Cardiac fibroblast (primary cell): ENCODE data around the gene C5orf58.

Experiments used
- DNase-seq, 2 donors: peaks; one replicate each; pipeline versions ENCODE4 v3.0.0 to v3.0.0-alpha.2; 2010; ENCODE audit warnings: low read depth in 2 of 2
- H3K4me3 ChIP-seq, 2 donors: replicated peaks in 1 of 2; 1 replicate in 1 of 2; 2 replicates in 1 of 2; pipeline ENCODE4 v1.5.1; 2011; ENCODE audit warnings: low read depth in 2 of 2, low read length in 2 of 2, mild to moderate bottlenecking in 2 of 2, moderate library complexity in 1 of 2
- TF ChIP-seq, protein P1 (sequence below): IDR thresholded peaks from one replicate; pipeline ENCODE4 v1.5.1; 2011; ENCODE audit warnings: low read depth, mild to moderate bottlenecking, low read length, inconsistent platforms

C5orf58 gene

DNA sequence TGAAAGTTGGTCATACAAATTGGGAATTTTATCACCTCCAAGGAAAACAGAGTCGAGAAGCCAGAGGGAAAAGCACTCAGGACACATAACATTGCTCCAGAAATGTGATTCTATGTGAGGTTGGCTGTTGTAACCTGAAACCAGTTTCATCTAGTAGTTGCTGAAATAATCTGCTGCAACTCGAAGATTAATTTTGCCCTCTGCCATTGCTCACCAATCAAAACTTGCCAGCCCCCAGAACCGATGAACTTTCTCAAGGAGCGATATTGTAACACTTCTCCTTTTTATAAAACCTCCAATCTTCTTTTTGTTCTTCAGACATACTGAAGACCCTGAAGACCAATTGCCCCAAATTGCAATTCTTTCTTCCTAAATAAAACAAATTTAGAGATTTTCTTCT is 31.1 kb downstream of the C5orf58 start:
- no peak overlapping the region for H3K4me3 ChIP-seq
- DNase-seq: no peak
- TF ChIP-seq, protein P1, sequence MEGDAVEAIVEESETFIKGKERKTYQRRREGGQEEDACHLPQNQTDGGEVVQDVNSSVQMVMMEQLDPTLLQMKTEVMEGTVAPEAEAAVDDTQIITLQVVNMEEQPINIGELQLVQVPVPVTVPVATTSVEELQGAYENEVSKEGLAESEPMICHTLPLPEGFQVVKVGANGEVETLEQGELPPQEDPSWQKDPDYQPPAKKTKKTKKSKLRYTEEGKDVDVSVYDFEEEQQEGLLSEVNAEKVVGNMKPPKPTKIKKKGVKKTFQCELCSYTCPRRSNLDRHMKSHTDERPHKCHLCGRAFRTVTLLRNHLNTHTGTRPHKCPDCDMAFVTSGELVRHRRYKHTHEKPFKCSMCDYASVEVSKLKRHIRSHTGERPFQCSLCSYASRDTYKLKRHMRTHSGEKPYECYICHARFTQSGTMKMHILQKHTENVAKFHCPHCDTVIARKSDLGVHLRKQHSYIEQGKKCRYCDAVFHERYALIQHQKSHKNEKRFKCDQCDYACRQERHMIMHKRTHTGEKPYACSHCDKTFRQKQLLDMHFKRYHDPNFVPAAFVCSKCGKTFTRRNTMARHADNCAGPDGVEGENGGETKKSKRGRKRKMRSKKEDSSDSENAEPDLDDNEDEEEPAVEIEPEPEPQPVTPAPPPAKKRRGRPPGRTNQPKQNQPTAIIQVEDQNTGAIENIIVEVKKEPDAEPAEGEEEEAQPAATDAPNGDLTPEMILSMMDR: no peak

DNA sequence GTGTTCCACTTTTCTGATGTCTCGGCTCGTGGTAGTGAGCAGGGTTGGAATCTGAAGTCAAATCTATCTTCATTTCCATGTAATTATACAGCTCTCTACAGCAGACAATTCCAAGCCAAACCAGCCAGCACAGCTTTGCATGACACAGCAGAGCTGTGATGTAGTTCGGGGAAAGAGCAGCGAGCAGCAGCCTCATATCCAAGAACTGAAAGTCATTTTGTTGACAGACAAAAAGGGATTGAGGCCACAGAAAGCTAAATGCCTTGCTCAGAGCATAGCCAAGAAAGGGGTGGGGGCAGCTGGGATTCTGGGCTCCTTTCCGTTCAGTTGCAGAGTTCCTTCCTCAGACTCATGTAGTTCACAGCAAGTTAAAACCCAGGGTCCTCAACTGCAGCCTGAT is 32.7 kb downstream of the C5orf58 start:
- DNase-seq: peak in 1 of 2 donors; percentile 50
- TF ChIP-seq, protein P1: no peak
- no peak overlapping the region for H3K4me3 ChIP-seq

DNA sequence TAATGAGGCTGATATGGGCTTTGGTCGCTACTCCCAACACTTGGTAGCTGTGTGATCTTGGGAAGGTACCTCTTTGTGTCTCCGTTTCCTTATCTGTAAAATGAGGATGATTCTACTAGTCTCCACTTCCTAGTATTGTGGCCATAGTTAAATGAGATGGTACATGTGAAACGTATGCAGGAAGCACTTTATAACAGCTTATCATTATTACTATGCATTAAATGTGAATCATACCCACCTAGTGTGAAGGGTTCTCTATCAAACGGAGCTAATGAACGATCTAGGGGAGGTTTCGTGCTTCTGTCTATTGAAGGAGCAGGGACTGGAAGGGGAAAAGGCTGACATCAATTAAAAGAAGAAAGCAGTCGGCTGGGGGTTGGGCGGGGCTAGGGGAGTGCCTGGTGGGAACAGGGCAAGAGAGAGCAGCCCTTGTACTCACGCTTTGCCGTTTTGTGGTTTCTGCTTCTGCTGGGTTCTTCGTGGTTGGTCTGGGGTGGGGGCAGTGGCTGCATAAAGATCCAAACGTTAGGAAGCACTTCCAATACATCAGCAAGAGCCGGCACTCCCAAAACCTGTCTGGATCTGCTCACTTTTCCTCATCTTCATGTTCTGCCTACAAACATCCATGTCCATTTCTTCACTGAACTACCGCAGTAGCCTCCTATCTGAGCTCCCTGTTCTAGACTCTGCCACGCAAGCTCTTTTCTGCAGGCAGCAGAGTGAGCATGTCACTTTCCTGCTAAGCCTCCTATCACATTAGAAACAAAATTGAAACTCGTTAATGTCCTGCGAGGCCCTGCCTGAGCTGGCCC is 34.0 kb downstream of the C5orf58 start:
- TF ChIP-seq, protein P1: no peak
- no peak for DNase-seq
- no peak overlapping the region for H3K4me3 ChIP-seq

DNA sequence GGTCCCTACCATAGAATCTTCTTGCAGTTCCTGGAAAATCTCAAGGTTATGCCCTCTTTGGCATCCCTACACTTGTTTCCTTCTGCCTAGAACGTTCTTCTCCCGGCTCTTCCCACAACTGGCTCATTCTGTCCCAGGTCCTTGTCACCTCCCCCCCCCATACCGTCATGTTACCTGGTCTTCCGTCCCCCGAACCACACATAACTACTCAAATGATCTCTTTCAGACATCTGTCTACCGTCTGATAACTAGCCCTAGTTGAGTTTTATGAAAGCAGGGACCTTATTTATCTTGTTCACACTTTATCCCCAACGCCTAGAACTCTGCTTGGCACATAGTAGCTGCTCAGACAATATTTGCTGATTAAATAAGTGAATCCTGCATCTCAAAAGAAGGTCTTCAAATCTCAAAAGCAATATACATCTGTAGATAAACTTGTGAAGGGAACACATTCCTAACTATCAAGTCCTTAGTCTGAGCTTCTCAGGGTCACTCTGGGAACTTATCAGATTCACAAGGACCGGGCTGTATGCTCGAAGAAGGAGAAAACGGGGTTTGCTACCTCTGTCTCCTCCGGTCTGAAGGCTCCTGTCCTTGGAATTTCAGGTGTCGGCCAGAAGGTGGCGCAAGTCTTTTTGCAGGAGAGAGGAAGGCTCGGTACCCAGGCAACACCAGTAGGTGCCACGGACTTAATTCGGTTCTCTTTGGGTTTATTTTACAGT is 34.8 kb downstream of the C5orf58 start:
- TF ChIP-seq, protein P1: peak; percentile 82
- no peak overlapping the region for H3K4me3 ChIP-seq
- peak; percentile 78 to 86 for DNase-seq

DNA sequence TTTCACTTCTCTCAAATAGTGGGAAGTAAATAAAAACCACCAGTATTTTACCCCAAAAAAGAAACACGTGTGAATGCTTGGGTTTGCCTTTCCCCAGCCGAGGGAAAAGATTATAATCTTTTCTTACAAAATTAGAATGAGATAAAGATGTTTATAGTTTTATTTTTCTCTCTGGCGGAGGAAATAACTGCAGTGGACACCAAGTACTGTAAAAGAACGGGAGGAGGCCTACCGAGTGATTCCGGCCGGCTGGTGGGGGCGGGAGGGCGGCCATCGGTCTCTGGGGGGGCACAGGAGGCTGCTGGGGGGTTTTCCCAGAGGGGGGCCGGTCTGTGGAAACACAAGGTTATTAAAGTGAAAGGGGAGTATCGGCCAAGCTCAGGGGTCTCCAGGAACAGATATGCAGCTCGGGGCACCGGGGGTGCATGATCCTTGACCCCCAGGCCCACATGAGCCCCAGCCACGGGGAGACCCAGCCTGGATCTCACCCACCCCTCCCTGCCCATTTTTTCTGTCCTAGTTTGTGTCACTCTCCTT is 35.4 kb downstream of the C5orf58 start:
- DNase-seq: no peak
- H3K4me3 ChIP-seq: no peak overlapping the region
- TF ChIP-seq, protein P1: no peak

DNA sequence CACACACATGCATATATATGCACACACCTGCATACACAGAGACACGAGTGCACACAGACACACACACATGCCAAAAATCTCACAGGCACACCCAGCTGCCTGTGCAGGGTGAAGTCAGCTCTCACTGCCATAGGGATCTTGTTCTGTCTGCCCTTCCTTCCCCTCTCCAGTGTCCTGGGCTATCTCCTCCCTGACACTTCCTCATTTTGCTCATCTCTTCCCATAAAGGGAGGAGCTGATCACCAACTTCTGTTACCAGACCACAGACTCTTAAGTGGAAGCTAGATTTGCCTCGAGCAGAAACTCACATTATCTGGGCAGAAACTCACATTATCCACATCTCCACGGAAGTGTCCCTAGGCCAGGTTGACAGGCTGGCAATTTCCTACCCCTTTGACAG is 36.1 kb downstream of the C5orf58 start:
- no peak overlapping the region for H3K4me3 ChIP-seq
- TF ChIP-seq, protein P1: no peak
- DNase-seq: no peak
